Right atrium auricular region (tissue), 2 donors: ENCODE results near the gene MAN2C1. TPM values are rescaled to one million over a fixed set of nuclear protein-coding genes. Genes with fewer than 3 reads are reported as not detected.

Source experiments
- DNase-seq: peaks from one replicate; pipeline ENCODE4 v3.0.0-alpha.2; 2019; ENCODE audit warnings: low spot score
- H3K27ac ChIP-seq, 2 donors: fragments of 200-600 bp; sonication (generic); 1 replicate in 1 of 2; 2 replicates in 1 of 2; pipeline ENCODE4 v1.5.1; 2016 to 2019
- H3K27me3 ChIP-seq, 2 donors: fragments of 200-600 bp; sonication (generic); one replicate each; pipeline versions ENCODE4 v1.5.1 to v1.6.0; 2017 to 2019
- H3K36me3 ChIP-seq: fragments of 200-600 bp; sonication (generic); one replicate; pipeline ENCODE4 v1.5.1; 2016
- H3K4me1 ChIP-seq, 2 donors: fragments of 200-600 bp; sonication (generic); one replicate each; pipeline versions ENCODE4 v1.5.1 to v1.6.0; 2017 to 2019
- H3K4me3 ChIP-seq, 2 donors: fragments of 200-600 bp; sonication (generic); 1 replicate in 1 of 2; 2 replicates in 1 of 2; pipeline ENCODE4 v1.5.1; 2017 to 2019; ENCODE audit warnings: mild to moderate bottlenecking in 1 of 2, moderate library complexity in 1 of 2
- H3K9me3 ChIP-seq, 2 donors: fragments of 200-600 bp; sonication (generic); one replicate each; pipeline ENCODE4 v1.5.1; 2019
- total RNA-seq, 2 donors: library from RNA; depleted of rRNA; stranded (reverse); fragments of >200 nt; gene quantifications; one replicate each; pipeline ENCODE4 v1.1.0, GENCODE V29; 2016
- TF ChIP-seq, protein P1 (sequence below), 2 donors: fragments of 200-600 bp; sonication (generic); IDR thresholded peaks; one replicate each; pipeline ENCODE4 v1.5.1; 2019; ENCODE audit warnings: antibody characterized with exemption in 2 of 2

Gene MAN2C1
- total RNA-seq, 2 donors from 2014 or later, result 63.2 to 81.8 TPM

DNA sequence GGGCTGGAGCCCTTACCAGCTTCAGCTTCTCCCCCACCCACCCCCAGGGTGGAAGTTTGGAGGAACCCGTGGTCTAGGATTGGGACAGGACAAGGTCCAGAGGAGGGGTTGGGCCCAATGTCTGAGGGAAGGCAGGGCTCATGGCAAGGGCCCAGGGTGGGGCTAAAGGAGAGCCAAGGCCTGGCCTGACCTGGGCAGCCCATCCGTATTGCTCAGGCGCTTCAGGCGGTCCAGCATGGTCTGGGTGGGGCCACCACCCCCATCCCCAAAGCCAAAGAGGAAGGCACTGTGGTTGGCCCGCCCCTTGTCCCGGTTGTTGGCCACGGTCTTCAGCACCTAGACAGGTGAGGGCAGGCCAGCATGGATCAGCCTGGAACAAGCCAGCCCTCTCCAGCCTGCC, 7.6 kb downstream of the MAN2C1 start:
- Histone ChIP-seq H3K36me3 (peaks cover 88% of the 10 kb centered on the region), H3K9me3 (no peaks in the 10 kb centered on the region), H3K27ac (no peak overlapping the region), H3K4me1 (no peaks in the 10 kb centered on the region), H3K4me3 (no peak overlapping the region), H3K27me3 (no peaks in the 10 kb centered on the region)
- DNase-seq, result no peak
- TF ChIP-seq, protein P1, sequence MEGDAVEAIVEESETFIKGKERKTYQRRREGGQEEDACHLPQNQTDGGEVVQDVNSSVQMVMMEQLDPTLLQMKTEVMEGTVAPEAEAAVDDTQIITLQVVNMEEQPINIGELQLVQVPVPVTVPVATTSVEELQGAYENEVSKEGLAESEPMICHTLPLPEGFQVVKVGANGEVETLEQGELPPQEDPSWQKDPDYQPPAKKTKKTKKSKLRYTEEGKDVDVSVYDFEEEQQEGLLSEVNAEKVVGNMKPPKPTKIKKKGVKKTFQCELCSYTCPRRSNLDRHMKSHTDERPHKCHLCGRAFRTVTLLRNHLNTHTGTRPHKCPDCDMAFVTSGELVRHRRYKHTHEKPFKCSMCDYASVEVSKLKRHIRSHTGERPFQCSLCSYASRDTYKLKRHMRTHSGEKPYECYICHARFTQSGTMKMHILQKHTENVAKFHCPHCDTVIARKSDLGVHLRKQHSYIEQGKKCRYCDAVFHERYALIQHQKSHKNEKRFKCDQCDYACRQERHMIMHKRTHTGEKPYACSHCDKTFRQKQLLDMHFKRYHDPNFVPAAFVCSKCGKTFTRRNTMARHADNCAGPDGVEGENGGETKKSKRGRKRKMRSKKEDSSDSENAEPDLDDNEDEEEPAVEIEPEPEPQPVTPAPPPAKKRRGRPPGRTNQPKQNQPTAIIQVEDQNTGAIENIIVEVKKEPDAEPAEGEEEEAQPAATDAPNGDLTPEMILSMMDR (IDR thresholded peaks at IDR 0.05), result no peak

DNA sequence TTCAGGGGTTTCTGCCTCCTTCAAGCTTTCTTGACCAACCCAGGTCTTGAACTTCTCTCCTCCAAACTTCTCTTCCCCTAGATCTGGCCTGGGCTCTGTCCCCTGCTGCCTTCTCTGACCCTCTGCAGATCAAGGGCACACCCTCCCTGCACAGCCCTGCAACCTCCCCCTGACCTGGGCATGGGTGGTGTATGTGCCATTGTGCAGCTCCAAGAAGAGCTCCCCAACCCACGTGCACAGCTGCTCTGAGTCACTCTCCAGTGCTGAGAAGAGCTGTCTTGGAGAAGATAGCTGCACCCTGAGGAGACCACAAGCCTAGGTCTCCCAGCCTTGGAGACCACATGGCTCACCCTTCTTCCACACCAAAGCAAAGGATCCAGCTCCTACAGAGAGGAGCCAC, 8.0 kb downstream of the MAN2C1 start:
- Histone ChIP-seq H3K27me3 (no peaks in the 10 kb centered on the region), H3K36me3 (peaks cover 84% of the 10 kb centered on the region), H3K4me1 (no peaks in the 10 kb centered on the region), H3K27ac (no peak overlapping the region), H3K4me3 (no peak overlapping the region), H3K9me3 (no peaks in the 10 kb centered on the region)
- TF ChIP-seq, protein P1 (IDR thresholded peaks at IDR 0.05), result no peak
- DNase-seq, result no peak

DNA sequence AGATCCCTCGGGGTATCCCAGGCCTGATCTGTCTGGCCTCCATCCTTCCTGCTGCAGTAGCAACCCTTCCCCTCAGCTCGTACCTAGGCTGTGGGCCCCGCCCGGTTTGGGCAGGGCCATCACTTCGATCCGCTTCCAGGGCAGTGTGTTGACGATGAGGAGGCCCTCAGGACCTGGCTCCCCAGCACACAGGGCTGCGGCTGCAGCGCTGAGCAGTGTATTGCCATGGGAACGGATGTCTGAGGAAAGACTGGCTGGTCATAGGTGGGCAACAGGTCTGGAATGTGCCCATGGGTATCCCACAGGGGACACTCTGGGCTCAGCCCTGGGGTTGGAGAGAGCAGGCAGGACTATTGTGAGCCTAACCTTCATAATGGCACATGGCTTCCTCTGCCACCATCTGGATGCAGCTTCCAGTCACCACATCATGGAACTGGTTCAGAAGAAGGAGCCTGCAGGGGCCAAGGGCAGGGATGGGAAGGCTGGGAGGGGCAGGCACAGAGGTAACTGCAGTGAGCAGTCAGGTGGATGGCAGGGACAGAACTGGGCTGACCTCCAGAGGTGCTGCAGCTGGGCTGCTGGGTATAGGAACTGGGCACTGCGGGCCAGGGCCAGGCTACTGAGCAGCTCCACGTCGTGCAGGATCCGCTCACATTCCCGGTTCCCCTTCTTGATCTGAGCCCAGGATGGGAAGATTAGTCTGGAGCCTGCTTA, 8.7 kb downstream of the MAN2C1 start:
- H3K36me3 ChIP-seq, result peaks cover 77% of the 10 kb centered on the region
- TF ChIP-seq, protein P1 (IDR thresholded peaks at IDR 0.05), result no peak

DNA sequence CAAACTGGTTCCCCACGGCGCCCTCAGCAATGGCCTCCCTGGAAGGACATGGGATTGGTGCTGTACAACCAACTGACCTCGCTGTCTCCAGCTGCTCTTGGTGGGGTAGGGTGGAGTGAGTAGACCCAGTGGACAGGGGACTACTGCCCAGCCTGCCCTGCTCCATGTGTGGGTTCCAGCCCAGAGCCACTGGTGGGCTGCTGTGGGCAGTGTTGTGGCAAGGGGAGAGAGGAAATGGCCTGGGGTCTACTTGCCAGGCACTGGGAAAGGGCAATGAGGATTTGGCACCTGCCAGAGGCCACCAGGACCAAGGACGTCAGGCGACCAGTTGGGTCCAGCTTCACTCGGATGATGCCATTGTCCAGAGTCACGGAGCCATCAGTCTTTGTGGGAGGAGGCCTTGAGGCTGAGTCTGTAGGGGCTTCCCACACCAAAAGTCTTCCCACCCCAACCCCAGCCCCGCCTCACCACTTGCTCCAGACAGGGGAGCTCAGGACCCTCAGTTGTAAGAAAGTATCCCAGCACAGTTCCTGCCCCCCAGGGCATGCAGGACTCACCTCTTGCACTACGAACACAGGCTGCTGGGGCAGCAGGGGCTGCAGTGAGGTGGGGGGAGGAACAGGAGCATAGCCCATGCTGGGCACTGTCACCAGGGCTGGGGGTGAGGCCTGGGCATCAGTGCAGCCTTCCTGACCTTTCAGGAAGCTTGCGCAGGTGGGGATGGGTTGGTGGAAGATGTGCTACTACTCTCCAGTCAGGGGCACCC, 9.5 kb downstream of the MAN2C1 start:
- Histone ChIP-seq H3K4me3 (no peak overlapping the region), H3K27me3 (no peaks in the 10 kb centered on the region), H3K4me1 (no peaks in the 10 kb centered on the region), H3K36me3 (peaks cover 70% of the 10 kb centered on the region), H3K9me3 (no peaks in the 10 kb centered on the region), H3K27ac (no peak overlapping the region)
- TF ChIP-seq, protein P1 (IDR thresholded peaks at IDR 0.05), result no peak
- DNase-seq, result no peak

More for the DNA sequence above, 8.7 kb downstream of the MAN2C1 start:
- no peak for DNase-seq
- H3K27me3 ChIP-seq, result no peaks in the 10 kb centered on the region
- H3K4me1 ChIP-seq, result no peaks in the 10 kb centered on the region
- H3K27ac ChIP-seq, result no peak overlapping the region
- H3K4me3 ChIP-seq, result no peak overlapping the region
- no peaks in the 10 kb centered on the region for H3K9me3 ChIP-seq

DNA sequence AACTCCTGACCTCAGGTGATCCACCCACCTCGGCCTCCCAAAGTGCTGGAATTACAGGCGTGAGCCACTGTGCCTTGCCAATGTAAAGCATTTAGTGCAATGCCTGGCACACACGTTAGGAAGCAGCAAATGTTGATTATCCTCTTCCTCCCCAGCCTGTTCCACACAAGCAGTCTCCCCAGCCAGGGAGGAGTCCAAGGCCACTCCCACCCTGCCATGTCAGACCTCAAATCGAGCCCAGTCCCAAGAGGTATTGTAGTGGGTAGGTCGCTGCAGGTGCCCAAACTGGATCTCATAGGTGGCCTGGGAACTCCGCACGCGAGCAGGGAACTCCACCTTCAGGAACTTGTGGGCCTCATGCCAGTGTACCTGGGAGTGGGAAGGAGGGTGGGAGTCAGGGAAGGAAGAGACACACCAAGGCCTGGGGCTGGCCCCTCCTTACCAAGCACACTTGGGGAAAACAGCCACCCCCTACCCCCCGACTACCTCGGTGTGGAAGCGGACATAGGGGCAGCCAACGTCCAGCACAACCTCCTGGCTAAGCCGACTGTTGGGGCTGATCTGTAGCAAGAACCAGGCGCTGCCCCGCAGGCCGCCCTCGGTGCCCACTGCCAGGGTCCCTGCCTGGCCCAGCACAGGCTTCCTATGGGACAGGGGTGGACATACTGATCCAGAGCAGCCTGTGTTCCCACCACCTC, 10.3 kb downstream of the MAN2C1 start:
- H3K9me3 ChIP-seq, result no peaks in the 10 kb centered on the region
- peaks cover 62% of the 10 kb centered on the region for H3K36me3 ChIP-seq
- H3K27ac ChIP-seq, result no peak overlapping the region
- no peak for DNase-seq
- no peaks in the 10 kb centered on the region for H3K27me3 ChIP-seq
- TF ChIP-seq, protein P1 (IDR thresholded peaks at IDR 0.05), result no peak
- H3K4me3 ChIP-seq, result no peak overlapping the region
- H3K4me1 ChIP-seq, result no peaks in the 10 kb centered on the region
